Measurements from ENCODE around the gene IL22RA1.

The IL22RA1 gene

DNA sequence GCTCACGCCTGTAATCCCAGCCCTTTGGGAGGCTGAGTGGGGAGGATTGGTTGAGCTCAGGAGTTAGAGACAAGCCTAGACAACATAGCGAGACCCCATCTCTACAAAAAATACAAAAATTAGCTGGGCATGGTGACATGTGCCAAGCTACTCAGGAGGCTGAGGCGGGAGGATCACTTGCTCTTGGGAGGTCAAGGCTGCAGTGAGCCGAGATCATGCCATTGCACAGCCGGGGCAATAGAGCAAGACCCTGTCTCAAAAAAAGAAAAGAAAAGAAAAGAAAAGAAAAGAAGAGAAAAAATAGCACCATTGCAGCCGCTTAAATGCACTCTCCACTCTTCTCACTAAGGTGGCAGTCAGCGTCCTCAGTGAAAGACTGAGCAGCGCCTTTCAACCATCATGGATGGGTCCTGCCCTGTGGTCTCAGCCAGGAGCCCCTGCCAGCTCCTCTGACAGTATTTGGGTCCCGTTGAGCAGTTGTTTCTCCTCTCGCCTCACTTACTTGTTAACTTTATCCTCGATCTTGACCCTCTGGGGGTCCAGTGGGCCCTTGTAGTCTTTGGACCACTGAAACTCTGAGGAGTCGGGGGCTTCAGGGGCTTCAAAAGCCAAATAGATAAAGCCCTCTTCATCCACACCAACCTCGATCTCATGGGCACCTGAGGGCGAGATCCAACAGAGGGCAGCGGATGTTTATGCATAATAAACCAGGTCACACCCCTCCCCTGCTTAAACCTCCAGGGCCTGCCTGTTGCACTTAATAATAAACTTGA is 67.9 kb downstream of the IL22RA1 start:
- DNase-seq (ENCODE audit: low spot score), result no peak

DNA sequence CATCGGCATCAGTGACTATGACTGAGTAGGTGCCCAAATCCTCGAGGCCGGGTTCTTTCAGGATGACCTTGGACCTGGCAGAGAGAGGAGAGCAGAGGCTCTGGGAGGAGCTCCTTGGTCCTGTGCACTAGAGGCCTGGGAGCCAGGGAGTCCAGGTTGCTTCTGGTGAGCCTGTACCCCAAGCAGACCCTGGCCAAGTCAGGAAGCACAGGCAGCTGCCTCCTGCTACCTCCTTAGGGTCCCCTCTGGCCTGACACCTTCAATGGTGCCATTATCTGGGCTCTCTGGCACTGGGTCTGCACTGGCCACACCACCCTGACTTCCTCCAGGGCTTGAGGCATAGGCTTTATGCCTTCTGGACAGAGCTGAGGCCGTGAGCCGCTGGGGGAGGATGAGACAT is 68.7 kb downstream of the IL22RA1 start:
- no peak for DNase-seq (ENCODE audit: low spot score)

DNA sequence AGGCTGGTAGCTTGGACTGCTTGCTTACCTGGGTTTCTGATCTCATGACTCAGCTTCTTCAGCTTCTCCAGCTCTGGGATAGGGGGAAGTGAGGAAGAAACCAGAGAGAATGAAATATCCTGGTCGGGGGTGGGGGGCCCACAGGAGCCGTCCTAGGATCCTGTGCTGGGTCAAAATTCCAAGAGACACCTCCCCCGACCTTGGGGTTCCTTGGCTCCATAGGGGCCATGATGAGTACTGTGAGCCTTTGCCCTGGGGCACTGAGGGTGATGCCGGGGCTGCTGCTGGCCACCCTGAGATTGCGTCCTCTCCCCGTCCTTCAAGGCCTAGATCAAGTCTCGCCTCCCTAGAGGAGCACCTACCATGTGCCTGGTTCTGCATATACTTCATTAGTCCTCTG is 71.0 kb downstream of the IL22RA1 start:
- DNase-seq (ENCODE audit: low spot score), result no peak

DNA sequence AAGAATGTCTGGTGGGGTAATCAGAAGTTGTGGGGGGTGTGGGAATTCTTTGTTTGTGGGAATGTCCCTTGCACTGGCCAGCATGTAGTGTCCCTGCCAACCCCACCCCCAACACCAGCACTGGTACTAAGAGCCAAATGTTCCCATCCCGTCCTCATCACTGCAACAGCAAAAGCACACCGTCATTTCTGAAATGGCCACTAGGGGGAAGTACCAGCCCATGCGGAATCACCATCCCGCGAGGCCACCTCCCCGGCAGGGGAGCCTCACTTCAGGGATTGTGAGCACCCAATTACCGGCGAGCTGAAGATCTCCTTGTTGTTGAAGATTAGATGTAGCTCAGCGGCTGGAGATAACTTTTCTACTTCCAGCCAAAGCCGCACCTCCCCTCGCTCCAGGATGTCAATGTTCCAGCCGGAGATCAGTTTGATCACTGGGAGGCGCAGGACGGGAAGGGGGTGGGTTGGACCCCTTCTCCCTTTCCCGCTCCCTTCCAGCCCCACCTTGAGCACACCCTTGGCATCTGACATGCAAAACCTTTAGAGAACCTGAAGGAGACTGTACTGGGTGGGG is 72.0 kb downstream of the IL22RA1 start:
- peak; percentile 70 for DNase-seq (ENCODE audit: low spot score)

DNA sequence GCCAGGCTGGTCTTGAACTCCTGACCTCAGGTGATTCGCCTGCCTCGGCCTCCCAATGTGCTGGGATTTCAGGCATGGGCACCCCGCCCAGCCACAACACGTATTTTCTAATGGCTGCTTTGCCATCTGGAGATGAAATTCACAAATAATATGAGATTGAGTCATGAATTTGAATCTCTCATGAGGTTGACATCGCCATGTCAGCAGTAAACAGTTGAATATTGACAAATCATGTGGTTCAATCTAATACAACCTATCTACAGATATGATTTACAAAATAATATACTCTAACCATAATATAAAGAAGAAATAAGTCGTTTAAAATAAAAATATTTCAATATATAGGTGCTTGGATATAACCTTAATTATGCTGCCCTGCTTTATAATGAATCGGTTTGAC is 73.1 kb downstream of the IL22RA1 start:
- DNase-seq (ENCODE audit: low spot score), result no peak

Measured in COLO829 (cell line).